Endothelial cell (in vitro differentiated cells): ENCODE results near the gene ASCC1. TPM values are rescaled to one million over a fixed set of nuclear protein-coding genes. Genes with fewer than 3 reads are reported as not detected.

ENCODE experiments used
- DNase-seq: peaks from one replicate; pipeline ENCODE4 v3.0.0; 2021; ENCODE audit warnings: low spot score
- H3K27ac Mint-ChIP-seq: one replicate; pipeline ENCODE4 v1.8.0; 2021; ENCODE audit warnings: mixed read lengths, inconsistent platforms; ENCODE audit not compliant: unreplicated experiment
- H3K27me3 Mint-ChIP-seq: one replicate; pipeline ENCODE4 v1.8.0; 2021; ENCODE audit warnings: mild to moderate bottlenecking, moderate library complexity, mixed read lengths, inconsistent platforms; ENCODE audit not compliant: unreplicated experiment
- H3K36me3 Mint-ChIP-seq: one replicate; pipeline ENCODE4 v1.8.0; 2021; ENCODE audit warnings: mild to moderate bottlenecking, low read depth, mixed read lengths, inconsistent platforms; ENCODE audit not compliant: unreplicated experiment
- H3K4me1 Mint-ChIP-seq: one replicate; pipeline ENCODE4 v1.8.0; 2021; ENCODE audit warnings: mild to moderate bottlenecking, mixed read lengths, inconsistent platforms; ENCODE audit not compliant: unreplicated experiment
- H3K4me3 Mint-ChIP-seq: one replicate; pipeline ENCODE4 v1.8.0; 2021; ENCODE audit warnings: mild to moderate bottlenecking, mixed read lengths, inconsistent platforms; ENCODE audit not compliant: unreplicated experiment
- H3K9me3 Mint-ChIP-seq: one replicate; pipeline ENCODE4 v1.8.0; 2021; ENCODE audit warnings: mixed read lengths, inconsistent platforms; ENCODE audit not compliant: unreplicated experiment
- total RNA-seq: library from RNA; stranded (reverse); fragmentation: NEBNext Ultra II Directional; extraction: Animal tissue kit (Norgen Biotek cat#: 25700); gene quantifications from one replicate; pipeline ENCODE4 v1.2.1, GENCODE V29; 2021; ENCODE audit not compliant: unreplicated experiment
- TF ChIP-seq, protein P1 (sequence below): fragments of 200-600 bp; sonication (generic); IDR thresholded peaks from one replicate; pipeline ENCODE4 v1.5.0; 2021; ENCODE audit warnings: antibody characterized with exemption; ENCODE audit not compliant: unreplicated experiment

ASCC1 gene
- total RNA-seq, 1 donor from 2014 or later = 32.1 TPM

DNA sequence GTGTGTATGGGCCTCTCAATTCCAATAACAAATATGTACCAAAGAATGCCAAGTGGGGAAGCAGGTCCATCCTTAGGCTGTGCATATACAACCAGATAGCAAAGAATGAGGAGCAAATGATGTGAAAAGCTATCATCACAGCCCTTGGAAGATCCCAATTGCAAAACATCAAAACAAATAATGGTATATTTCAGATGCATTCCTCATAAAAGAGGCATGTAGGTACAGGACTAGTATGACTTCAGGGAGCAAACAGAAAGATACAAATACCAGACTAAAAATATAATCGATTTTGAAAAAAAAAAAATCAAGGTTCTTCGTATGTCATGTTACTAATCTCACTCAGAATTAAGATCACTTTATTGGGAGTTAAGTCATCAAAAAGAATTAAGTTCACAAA lies 109.2 kb downstream of the ASCC1 start:
- Mint-ChIP-seq H3K9me3 (no peaks in the 10 kb centered on the region), H3K27ac (no peak overlapping the region), H3K4me1 (no peaks in the 10 kb centered on the region), H3K36me3 (peaks cover 6% of the 10 kb centered on the region), H3K4me3 (no peak overlapping the region), H3K27me3 (peaks cover 2% of the 10 kb centered on the region)
- no peak for DNase-seq
- TF ChIP-seq, protein P1, sequence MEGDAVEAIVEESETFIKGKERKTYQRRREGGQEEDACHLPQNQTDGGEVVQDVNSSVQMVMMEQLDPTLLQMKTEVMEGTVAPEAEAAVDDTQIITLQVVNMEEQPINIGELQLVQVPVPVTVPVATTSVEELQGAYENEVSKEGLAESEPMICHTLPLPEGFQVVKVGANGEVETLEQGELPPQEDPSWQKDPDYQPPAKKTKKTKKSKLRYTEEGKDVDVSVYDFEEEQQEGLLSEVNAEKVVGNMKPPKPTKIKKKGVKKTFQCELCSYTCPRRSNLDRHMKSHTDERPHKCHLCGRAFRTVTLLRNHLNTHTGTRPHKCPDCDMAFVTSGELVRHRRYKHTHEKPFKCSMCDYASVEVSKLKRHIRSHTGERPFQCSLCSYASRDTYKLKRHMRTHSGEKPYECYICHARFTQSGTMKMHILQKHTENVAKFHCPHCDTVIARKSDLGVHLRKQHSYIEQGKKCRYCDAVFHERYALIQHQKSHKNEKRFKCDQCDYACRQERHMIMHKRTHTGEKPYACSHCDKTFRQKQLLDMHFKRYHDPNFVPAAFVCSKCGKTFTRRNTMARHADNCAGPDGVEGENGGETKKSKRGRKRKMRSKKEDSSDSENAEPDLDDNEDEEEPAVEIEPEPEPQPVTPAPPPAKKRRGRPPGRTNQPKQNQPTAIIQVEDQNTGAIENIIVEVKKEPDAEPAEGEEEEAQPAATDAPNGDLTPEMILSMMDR = no peak

DNA sequence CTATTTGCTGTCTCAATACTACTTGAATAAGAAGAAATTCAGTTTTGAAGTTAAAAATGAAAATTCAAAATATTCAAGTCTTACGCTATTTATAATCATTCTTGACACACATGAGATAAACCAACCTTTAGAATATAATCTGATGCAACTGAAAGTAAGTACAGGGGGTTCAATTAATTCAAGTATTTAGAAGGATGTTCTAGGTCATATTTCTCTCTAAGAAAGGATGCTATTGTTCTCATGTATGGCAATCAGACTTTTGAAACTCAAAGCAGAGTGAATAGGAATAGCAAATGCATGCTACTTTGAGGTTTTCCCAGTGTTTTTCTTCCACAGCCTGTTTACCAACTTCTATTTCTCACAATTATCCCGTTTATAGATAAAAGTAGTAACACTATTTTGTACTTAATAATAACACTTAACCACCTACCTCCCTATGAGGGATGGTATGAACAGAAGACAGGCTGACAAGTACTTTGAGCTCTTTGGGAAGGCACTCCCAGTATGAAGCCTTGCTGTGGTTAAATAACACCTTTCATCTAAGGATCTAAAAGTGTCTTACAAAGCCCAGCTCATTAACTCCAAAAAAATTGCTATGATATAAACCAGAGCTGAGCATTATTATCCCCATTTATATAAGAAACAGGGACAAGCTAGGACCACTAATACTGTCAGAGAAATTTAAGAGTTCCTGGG lies 109.8 kb downstream of the ASCC1 start:
- TF ChIP-seq, protein P1 = no peak
- H3K4me1 Mint-ChIP-seq = no peaks in the 10 kb centered on the region
- no peak overlapping the region for H3K27ac Mint-ChIP-seq
- no peaks in the 10 kb centered on the region for H3K9me3 Mint-ChIP-seq
- H3K4me3 Mint-ChIP-seq = no peak overlapping the region
- peaks cover 2% of the 10 kb centered on the region for H3K27me3 Mint-ChIP-seq
- peaks cover 11% of the 10 kb centered on the region for H3K36me3 Mint-ChIP-seq
- DNase-seq = no peak

DNA sequence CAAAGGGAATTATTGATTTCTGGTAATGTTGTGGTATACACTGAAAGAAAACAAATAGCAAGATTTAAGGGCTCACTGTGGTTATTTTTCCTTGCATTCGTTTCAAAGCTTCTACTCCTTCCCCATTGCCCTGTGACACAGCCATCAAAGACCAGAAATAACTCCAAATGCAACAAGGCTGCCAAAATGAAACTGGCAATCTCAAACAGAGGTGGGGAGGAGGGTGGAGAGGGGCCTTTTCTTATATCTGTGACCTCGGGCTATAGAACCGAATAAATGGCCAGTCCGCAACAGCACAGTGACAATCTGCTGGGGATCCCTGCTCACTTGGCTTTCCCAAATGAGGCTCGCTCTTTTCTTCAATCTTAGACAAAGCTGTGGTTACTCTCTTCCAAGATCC lies 110.4 kb downstream of the ASCC1 start:
- no peak for DNase-seq
- Mint-ChIP-seq H3K36me3 (peaks cover 11% of the 10 kb centered on the region), H3K27ac (no peak overlapping the region), H3K9me3 (no peaks in the 10 kb centered on the region), H3K27me3 (peaks cover 2% of the 10 kb centered on the region), H3K4me1 (no peaks in the 10 kb centered on the region), H3K4me3 (no peak overlapping the region)
- TF ChIP-seq, protein P1 = no peak

DNA sequence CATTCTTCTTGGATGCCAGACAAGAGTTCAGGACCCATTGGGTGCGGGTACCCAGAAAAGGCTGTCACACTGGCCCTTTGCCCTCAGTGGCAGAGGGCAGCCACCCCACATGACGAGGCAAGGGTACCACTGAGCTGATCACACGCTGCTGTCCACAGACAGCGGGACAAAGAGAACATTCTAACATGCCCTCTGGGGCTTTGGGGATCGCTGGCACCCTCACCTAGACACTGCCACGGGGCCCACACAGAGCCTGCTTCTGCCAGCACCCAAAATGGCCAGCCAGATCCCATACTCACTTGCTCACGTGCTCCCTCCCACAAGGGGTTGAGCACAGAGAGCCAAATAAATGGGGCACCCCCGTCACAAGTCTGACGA lies 111.0 kb downstream of the ASCC1 start:
- no peaks in the 10 kb centered on the region for H3K9me3 Mint-ChIP-seq
- no peak overlapping the region for H3K4me3 Mint-ChIP-seq
- peaks cover 2% of the 10 kb centered on the region for H3K27me3 Mint-ChIP-seq
- H3K36me3 Mint-ChIP-seq = peaks cover 11% of the 10 kb centered on the region
- no peak overlapping the region for H3K27ac Mint-ChIP-seq
- TF ChIP-seq, protein P1 = no peak
- no peak for DNase-seq
- no peaks in the 10 kb centered on the region for H3K4me1 Mint-ChIP-seq

DNA sequence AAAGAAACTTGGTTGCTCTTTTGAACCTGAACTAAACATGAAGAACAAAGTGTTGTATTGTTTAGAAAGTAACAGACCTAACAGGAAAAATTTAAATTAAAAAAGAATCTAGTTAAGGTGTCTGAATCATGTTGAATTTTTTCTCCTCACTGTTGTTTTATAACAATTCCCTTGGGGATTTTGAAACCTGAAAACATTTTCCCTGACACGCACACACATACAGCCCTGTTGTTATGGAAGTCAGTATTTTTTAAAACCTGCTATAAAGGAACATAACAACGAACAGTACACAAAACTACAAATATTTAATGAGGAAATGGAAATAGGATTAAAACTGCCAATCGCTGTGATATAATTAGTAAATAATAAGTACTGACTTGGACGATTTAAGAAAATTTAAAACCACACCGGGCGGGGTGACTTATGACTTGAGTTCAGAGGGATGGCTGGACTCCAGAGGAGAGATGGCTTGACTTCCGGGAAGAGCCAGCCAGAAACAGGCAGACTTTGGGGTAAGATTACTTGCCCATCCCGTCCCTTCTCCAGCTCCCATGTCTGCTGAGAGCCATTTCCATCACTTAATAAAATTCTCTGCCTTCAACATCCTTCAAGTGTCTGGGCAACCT lies 111.5 kb downstream of the ASCC1 start:
- no peaks in the 10 kb centered on the region for H3K9me3 Mint-ChIP-seq
- TF ChIP-seq, protein P1 = no peak
- no peak overlapping the region for H3K4me3 Mint-ChIP-seq
- no peaks in the 10 kb centered on the region for H3K4me1 Mint-ChIP-seq
- peaks cover 2% of the 10 kb centered on the region for H3K27me3 Mint-ChIP-seq
- H3K27ac Mint-ChIP-seq = no peak overlapping the region
- DNase-seq = no peak
- peaks cover 14% of the 10 kb centered on the region for H3K36me3 Mint-ChIP-seq
